HUES64 (cell line): ENCODE results near the gene TRIM27.
"Not testable (repeated sequence)": the region's sequence is repeated elsewhere in the genome, so short reads cannot be mapped to it uniquely, and the experiment has no call there.

Experiments used
- H3K27ac ChIP-seq: 2 replicates; pipeline ENCODE4 v1.7.0; 2013; ENCODE audit warnings: low read depth, low read length, inconsistent platforms
- H3K27me3 ChIP-seq: 2 replicates; pipeline ENCODE4 v1.6.1; 2013; ENCODE audit warnings: mild to moderate bottlenecking, low read length; ENCODE audit not compliant: insufficient read depth
- H3K36me3 ChIP-seq: 2 replicates; pipeline ENCODE4 v1.6.1; 2013; ENCODE audit warnings: mild to moderate bottlenecking, low read length; ENCODE audit not compliant: insufficient read depth
- H3K4me1 ChIP-seq: 2 replicates; pipeline ENCODE4 v1.6.1; 2013; ENCODE audit warnings: mild to moderate bottlenecking, low read length, moderate library complexity; ENCODE audit not compliant: insufficient read depth
- H3K4me3 ChIP-seq: 2 replicates; pipeline ENCODE4 v1.5.1; 2013; ENCODE audit warnings: mild to moderate bottlenecking, low read length, moderate library complexity
- H3K9ac ChIP-seq: 2 replicates; pipeline ENCODE4 v1.6.1; 2013; ENCODE audit warnings: mild to moderate bottlenecking, low read depth, low read length
- H3K9me3 ChIP-seq: 2 replicates; pipeline ENCODE4 v1.6.1; 2013; ENCODE audit warnings: low read depth, low read length; ENCODE audit not compliant: insufficient read depth
- WGBS: fragments of 150-250, 120-280 bp; methylation state at CpG from one replicate; pipeline ENCODE4 v1.1.7; 2013; ENCODE audit warnings: missing lambda C conversion rate; 5-methylcytosine and 5-hydroxymethylcytosine counted together

The TRIM27 gene

DNA sequence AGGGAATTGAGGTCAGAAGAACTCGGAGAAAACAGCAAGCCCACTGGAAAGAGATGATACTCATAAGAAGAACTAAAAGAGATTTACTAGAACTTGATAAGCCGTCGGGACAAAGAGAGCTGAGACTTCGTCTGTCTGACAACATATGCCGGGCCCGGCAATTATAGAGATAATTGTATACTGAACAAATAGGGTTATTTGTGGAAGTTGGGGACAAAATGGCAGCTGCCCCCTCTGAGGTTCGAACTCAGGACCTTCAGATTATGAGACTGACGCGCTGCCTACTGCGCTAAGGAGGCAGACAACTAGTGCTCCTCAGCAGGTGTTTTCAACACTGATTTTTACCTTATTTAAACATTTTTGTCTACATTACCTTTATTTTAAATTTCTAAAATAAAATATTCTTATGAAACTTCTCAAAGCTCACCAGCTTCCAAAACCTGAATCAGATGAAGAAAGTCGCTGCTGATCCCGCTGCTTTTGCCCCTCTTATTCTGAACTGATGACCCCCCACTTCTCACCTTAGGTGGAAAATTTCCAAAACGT, 29.3 kb upstream of the TRIM27 start:
- Histone ChIP-seq H3K9me3 (no peaks in the 10 kb centered on the region), H3K9ac (peak overlapping the region; percentile 56), H3K27ac (no peak overlapping the region), H3K36me3 (no peaks in the 10 kb centered on the region), H3K27me3 (peaks cover 13% of the 10 kb centered on the region), H3K4me3 (peak overlapping the region; percentile 92), H3K4me1 (peaks cover 6% of the 10 kb centered on the region; the same call in 1 of the 2 replicates)
- WGBS, result 12% methylated on average over 13 of the region's 13 CpGs

DNA sequence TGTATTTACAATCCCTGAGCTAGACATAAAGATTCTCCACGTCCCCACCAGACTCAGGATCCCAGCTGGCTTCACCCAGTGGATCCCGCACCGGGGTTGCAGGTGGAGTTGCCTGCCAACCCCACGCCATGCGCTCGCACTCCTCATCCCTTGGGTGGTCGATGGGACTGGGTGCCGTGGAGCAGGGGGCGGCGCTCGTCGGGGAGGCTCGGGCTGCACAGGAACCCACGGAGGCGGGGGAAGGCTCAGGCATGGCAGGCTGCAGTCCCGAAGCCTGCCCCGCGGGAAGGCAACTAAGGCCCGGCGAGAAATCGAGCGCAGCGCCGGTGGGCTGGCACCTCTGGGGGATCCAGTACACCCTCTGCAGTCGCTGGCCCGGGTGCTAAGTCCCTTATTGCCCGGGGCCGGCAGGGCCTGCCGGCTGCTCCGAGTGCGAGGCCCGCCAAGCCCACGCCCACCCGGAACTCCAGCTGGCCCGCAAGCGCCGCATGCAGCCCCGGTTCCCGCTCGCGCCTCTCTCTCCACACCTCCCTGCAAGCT, 25.9 kb upstream of the TRIM27 start:
- not testable (repeated sequence) for H3K27ac ChIP-seq, H3K9me3 ChIP-seq, H3K9ac ChIP-seq, H3K36me3 ChIP-seq, H3K4me1 ChIP-seq, H3K4me3 ChIP-seq
- WGBS, result 96% methylated on average over 41 of the region's 41 CpGs
- H3K27me3 ChIP-seq, result peaks cover 11% of the 10 kb centered on the region

DNA sequence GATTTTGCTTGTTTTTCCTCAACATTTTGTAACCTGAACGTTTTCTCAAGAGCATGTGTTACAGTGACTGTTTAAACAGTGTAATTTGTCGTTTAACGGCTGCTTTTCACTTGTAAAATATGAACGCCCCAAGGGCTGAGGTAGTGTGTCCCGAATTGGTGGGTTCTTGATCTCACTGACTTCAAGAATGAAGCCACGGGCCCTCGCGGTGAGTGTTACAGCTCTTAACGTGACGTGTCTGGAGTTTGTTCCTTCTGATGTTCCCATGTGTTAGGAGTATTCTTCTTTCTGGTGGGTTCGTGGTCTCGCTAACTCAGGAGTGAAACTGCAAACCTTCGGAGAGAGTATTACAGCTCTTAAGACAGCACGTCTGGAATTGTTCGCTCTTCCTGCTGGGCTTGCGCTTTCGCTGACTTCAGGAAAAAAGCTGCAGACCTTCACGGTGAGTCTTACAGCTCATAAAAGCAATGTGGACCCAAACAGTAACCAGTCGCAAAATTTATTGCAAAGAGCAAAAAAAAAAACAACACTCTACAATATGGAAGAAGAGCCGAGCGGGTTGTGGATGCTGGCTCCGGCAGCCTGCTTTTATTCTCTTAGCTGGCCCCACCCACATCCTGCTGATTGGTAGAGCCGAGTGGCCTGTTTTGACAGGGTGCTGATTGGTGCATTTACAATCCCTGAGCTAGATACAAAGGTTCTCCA, 25.1 kb upstream of the TRIM27 start:
- peaks cover 6% of the 10 kb centered on the region; the same call in 1 of the 2 replicates for H3K4me1 ChIP-seq
- no peak overlapping the region for H3K4me3 ChIP-seq
- no peak overlapping the region for H3K27ac ChIP-seq
- H3K9ac ChIP-seq, result no peak overlapping the region
- H3K9me3 ChIP-seq, result no peaks in the 10 kb centered on the region
- H3K36me3 ChIP-seq, result no peaks in the 10 kb centered on the region
- peaks cover 4% of the 10 kb centered on the region; the same call in 1 of the 2 replicates for H3K27me3 ChIP-seq
- WGBS, result 85% methylated on average over 23 of the region's 23 CpGs

DNA sequence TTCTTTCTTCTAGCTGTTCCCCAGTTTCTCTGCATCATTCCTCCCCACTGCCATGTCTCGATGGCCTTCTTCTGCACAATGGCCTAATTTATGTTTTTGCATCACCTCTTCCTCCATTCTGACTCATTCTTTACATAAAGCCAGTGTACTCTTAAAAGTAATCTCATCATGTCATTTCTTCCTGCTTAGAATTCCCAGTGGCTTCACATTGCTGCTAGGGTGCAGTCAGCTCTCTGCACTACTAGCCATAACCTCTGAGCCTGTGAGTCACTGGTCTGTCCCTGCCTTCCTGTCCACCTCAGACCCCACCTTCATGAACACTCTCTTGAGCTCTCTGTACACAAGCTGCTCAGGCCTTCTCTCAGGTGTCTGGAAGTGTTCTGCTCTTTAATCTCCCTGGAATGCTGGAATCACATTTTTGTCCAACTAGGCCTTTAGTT, 24.1 kb upstream of the TRIM27 start:
- WGBS, result 96% methylated on average over 1 of the region's 1 CpG
- Histone ChIP-seq H3K9ac (no peak overlapping the region), H3K4me1 (peaks cover 6% of the 10 kb centered on the region; the same call in 1 of the 2 replicates), H3K36me3 (no peaks in the 10 kb centered on the region), H3K4me3 (no peak overlapping the region), H3K9me3 (no peaks in the 10 kb centered on the region), H3K27me3 (no peaks in the 10 kb centered on the region), H3K27ac (no peak overlapping the region)

DNA sequence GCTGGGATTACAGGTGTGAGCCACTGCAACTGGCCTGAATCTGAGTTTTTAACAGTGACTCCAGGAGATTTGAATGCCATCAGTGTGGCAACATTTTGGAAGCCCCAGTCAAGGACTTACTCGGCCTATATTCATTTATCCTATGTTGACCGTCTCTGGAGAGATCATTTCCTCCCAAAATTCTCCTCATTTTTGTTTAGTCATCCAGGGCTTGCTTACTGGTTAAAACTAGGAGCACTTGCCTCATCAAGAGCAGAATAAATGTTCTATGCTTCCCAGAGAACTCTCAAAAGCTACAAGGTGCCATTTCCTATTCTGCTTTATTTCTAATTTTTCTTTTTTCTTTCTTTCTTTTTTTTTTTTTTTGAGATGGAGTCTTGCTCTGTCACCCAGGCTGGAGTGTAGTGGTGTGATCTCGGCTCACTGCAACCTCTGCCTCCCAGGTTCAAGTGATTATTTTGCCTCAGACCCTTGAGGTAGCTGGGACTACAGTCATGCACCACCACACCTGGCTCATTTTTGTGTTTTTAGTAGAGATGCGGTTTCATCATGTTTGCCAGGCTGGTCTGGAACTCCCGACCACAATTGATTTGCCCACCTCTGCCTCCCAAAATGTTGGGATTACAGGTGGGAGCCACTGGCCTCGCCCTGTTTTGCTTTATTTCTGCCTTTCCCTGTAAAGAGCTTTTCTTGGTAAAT, 23.4 kb upstream of the TRIM27 start:
- Histone ChIP-seq H3K9ac (no peak overlapping the region), H3K4me1 (peaks cover 6% of the 10 kb centered on the region; the same call in 1 of the 2 replicates), H3K36me3 (no peaks in the 10 kb centered on the region), H3K9me3 (no peaks in the 10 kb centered on the region), H3K27me3 (no peaks in the 10 kb centered on the region), H3K4me3 (no peak overlapping the region), H3K27ac (no peak overlapping the region)
- WGBS, result 85% methylated on average over 6 of the region's 6 CpGs

DNA sequence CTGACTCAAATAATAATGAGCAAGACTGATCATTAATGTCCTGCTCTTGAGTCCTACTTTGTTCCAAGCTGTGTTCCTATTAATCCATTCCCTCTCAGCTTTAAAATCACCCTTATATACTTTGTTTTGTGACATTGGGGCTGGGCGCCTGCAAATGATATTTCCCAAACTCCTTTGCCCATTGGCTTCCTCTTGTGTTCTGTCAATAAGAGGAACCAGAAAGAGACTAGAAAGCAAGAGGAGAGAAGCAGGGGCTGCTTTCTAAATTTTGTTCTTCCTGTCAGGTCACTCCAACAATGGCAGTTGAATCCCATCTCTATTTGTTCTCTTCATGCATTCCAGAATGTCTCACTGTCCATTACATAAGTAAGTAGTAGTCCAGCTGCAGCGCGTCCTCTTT, 21.6 kb upstream of the TRIM27 start:
- H3K4me1 ChIP-seq, result peaks cover 6% of the 10 kb centered on the region; the same call in 1 of the 2 replicates
- no peak overlapping the region for H3K4me3 ChIP-seq
- no peaks in the 10 kb centered on the region for H3K9me3 ChIP-seq
- no peaks in the 10 kb centered on the region for H3K27me3 ChIP-seq
- H3K36me3 ChIP-seq, result no peaks in the 10 kb centered on the region
- H3K27ac ChIP-seq, result no peak overlapping the region
- 98% methylated on average over 3 of the region's 3 CpGs for WGBS
- H3K9ac ChIP-seq, result no peak overlapping the region

DNA sequence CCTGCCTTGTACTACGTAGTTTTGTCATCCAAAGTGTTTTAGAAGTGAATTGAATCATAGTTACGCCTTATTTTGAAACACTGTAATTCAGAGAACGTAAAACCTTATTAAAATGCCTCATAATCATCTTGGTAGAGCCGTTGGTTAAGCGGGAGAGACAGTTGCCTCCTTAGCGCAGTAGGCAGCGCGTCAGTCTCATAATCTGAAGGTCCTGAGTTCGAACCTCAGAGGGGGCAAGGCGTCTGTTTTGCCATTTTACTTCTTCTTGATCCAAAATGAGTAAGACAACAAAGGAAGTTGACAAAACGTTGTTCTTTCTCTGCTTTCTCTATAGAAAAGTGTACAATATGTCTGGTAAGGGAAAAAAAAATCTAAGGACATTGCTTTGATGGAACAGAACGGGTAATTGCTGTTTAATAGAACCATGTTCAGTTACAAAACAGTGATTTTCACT, 20.7 kb upstream of the TRIM27 start:
- H3K9me3 ChIP-seq, result no peaks in the 10 kb centered on the region
- H3K4me1 ChIP-seq, result peaks cover 6% of the 10 kb centered on the region; the same call in 1 of the 2 replicates
- H3K4me3 ChIP-seq, result peak overlapping the region; percentile 80
- 2% methylated on average over 10 of the region's 12 CpGs for WGBS
- no peaks in the 10 kb centered on the region for H3K27me3 ChIP-seq
- H3K9ac ChIP-seq, result peak overlapping the region; percentile 64; the same call in 1 of the 2 replicates
- H3K36me3 ChIP-seq, result no peaks in the 10 kb centered on the region
- no peak overlapping the region for H3K27ac ChIP-seq

DNA sequence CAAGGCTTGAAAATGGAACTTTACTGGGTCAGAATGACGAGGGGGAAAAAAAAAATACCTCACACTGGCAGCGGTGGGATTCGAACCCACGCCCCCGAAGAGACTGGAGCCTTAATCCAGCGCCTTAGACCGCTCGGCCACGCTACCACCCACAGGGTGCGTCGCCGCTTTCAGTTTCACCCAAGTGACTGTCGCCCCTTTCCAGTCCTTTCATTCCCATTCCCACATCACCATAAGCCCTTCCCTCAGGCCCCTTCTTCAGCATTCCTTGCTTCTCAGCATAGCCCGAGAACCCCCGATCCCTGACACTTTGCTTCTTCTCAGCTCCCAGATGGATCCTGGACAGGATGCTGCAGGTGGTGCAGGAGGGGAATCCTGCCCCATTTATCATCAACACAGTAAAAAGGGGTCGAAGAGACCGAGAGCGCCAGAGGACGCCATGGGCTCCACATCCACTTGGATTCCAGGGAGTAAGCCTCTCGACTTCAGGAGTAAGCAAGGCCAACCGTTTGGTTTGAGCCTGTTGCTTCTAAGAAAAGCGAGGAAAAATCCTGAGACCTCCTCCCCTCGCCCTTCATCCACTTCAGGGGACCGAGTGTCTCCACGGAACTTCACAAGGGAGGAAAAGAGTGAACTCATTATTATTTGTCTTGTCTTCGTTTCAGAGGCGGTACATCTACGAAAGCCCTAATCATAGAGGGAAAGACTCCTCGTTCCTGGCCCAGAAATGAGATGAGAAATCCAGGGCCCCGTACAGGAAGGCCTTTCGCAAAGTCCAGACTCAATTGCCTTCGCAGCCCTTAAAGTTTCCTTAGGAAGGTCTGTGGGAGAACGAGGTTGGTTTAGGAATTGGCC, 20.0 kb upstream of the TRIM27 start:
- Histone ChIP-seq H3K9me3 (no peaks in the 10 kb centered on the region), H3K4me3 (peak overlapping the region; percentile 80), H3K4me1 (peaks cover 6% of the 10 kb centered on the region; the same call in 1 of the 2 replicates), H3K27ac (no peak overlapping the region), H3K9ac (peak overlapping the region; percentile 64; the same call in 1 of the 2 replicates), H3K36me3 (no peaks in the 10 kb centered on the region), H3K27me3 (no peaks in the 10 kb centered on the region)
- WGBS, result 1% methylated on average over 32 of the region's 33 CpGs

DNA sequence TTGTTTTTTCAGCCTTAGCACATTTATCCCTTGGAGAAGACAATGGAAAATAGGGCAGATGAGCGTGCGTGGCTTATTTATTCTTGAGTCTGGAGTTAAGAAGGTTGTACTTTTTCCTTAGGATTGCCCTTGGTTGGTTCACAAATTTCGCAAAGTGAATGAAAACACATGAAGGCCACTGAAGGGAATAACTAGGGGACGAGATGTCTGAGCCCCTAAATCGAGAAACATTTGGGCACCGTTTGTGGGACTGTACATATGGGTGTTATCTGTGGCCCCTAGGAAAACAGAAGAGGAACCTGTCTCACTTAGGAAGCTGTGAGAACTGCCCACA, 19.4 kb upstream of the TRIM27 start:
- Histone ChIP-seq H3K4me1 (no peaks in the 10 kb centered on the region), H3K27ac (no peak overlapping the region), H3K4me3 (peak overlapping the region; percentile 80), H3K27me3 (no peaks in the 10 kb centered on the region), H3K9me3 (no peaks in the 10 kb centered on the region), H3K36me3 (no peaks in the 10 kb centered on the region), H3K9ac (no peak overlapping the region)
- 71% methylated on average over 6 of the region's 6 CpGs for WGBS

DNA sequence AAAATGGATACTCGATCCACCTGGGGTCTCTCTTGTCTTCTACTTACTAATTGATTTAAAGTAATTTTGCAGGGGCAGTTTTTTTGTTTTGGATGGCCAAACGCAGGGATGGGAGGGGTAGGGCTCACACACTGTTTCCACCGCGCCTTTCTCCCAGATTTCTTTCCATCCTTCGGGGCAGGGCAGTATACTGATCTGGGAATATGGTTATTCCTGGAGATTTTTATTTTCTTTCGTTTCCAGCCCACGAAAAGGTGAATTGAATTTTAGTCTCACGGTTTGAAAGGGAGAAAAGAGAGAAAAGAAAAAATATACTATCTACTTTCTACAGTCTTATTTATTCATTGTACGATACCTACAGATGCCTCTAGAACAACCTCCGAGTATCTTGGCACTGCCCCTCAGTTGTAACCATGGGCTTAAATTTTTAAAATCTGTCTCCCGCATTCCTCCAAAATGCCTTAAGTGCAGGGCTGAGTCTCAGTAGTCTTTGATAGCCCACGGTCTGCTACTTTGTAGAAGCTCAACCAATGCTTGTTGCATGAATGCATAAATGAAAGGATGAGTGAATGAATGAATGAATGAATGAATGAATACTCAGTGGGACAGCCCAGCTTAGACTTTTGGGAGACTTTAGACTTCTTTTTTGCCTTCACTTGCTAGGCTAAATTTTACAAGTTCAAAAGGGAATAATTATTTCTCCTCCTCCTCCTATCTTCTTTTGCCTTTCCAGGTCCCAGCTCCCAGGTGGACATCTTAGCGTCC, 18.1 kb upstream of the TRIM27 start:
- peak overlapping the region; percentile 79 for H3K4me3 ChIP-seq
- WGBS, result 25% methylated on average over 5 of the region's 13 CpGs
- H3K9me3 ChIP-seq, result no peaks in the 10 kb centered on the region
- H3K27ac ChIP-seq, result no peak overlapping the region
- no peaks in the 10 kb centered on the region for H3K4me1 ChIP-seq
- H3K36me3 ChIP-seq, result no peaks in the 10 kb centered on the region
- H3K9ac ChIP-seq, result no peak overlapping the region
- H3K27me3 ChIP-seq, result no peaks in the 10 kb centered on the region
